Right lung (tissue), 5 donors: ENCODE data around the gene MRPL34. TPM values are rescaled to one million over a fixed set of nuclear protein-coding genes. Genes with fewer than 3 reads are reported as not detected.

Experiments used
- DNase-seq, 2 donors: peaks; one replicate each; pipeline ENCODE4 v3.0.0-alpha.2; 2013
- polyA plus RNA-seq, 5 donors: library from polyadenylated mRNA; unstranded; fragments of 120-200 nt; gene quantifications; one replicate each; pipeline versions ENCODE4 v1.2.1 to v1.2.3, GENCODE V29; 2013; ENCODE audit warnings: inconsistent platforms in 1 of 5, low replicate concordance in 1 of 5; ENCODE audit not compliant: insufficient read length in 5 of 5, insufficient read depth in 1 of 5

The MRPL34 gene
- polyA plus RNA-seq, 5 donors = 31.0 to 52.5 (median 36.6) TPM

GRCh38 chr19:17339088-17339741 is 33.5 kb downstream of the MRPL34 start:
- DNase-seq = no peak

DNA sequence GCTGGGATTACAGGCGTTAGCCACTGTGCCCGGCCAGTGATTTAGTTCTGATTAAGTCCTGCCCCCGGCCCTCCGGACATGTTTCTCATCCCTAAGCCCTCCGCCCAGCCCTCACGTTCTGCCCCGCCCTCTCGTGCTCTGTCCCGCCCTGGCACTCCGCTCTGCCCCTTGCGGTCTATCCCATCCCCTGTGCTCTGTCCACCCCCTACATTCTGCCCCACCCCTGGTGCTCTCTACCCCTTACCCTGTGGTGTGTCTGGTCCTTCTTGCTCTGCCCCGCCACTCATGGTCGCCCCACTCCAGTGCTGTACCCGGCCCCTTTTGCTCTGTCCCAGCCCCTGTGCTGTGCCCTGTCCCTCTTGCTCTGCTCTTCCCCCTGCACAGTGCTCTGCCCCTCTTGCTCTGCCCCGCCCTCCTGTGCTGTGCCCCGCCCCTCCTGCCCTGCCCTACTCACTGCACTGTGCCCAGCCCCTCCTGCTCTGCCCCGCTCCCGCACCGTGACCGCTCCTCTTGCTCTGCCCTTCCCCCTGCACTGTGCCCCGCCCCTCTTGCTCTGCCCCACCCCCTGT is 34.7 kb downstream of the MRPL34 start:
- no peak for DNase-seq

GRCh38 chr19:17340871-17341357 is 35.2 kb downstream of the MRPL34 start:
- DNase-seq = no peak

- DNase-seq = no peak
Measured at GRCh38 chr19:17341386-17341785, 35.7 kb downstream of the MRPL34 start.

GRCh38 chr19:17341845-17342244 is 36.2 kb downstream of the MRPL34 start:
- DNase-seq = no peak

- DNase-seq = peak in 1 of 2 donors; percentile 58
Measured at GRCh38 chr19:17346109-17346671, 40.5 kb downstream of the MRPL34 start.

GRCh38 chr19:17347361-17347760 is 41.7 kb downstream of the MRPL34 start:
- DNase-seq = no peak

DNA sequence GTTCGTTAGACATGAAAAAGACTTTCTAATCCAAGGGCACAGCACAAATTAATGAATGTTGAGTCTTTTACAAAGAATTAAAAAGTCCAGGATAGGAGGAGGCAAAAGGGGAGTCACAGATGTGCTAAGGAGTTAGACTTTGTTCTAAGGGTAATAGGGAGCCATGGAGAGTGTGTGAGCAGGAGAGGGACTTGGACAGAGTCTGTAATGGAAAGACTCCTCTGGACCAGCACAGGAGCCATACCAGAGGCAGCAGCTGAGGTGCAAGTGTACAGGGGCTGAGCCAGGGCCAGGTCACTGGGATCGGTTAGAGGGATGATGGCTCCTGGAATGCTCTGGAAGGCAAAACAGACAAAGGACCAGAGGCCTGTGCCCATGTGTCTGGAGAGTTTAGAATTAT is 42.2 kb downstream of the MRPL34 start:
- DNase-seq = no peak

GRCh38 chr19:17348700-17349099 is 43.0 kb downstream of the MRPL34 start:
- peak; percentile 79 for DNase-seq

GRCh38 chr19:17351815-17352435 is 46.3 kb downstream of the MRPL34 start:
- no peak for DNase-seq

DNA sequence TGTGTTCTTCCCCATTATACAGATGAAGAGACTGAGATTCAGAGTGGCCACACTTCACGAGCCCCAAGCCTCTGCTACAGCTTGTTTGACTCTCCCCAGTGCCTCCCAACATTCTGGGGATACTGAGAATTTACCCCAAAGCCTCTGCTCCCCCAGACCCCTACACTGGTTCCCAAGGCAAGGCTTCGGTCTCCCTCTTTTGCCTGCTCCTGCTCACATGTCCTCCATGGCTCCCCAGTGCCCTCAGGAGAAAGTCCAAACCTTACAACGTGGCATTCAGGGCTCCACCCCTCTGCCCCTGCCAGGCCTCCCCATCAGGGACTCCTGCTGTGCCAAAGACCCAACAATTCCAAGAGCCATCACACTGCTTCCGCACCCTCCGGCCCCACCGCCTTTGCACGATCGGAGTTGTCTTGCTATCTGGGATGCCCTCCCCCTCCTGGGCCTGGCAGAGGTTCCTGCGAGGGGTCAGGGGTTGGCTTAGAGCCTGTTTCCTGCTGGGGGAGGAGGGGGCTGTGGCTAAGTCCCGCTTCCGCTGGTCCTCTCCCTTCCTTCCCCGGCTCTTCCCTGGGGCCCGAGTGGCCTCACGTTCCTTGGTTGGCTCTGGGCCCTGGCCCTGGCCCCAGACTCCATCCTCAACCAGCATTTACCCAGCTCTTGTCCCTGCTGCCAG is 47.1 kb downstream of the MRPL34 start:
- peak in 1 of 2 donors; percentile 38 for DNase-seq

DNA sequence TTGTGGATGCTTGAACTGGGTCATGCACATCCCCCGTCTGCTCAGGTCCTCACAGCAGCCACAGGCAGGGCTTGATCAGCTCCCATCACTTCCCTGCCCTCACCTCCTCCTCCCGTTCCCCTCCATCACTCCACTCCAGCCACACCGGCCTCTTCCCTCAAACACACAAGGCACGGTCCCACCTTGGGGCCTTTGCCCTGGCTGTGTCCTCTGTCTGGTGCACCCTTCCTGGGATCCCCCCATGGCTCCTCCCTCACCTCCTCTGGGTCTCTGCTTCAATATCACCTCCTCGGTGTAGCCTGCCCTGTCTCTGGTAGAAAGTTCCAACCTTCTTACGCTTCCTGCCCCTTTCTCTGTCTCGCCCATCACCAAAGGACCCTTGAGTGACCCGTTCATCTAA is 47.7 kb downstream of the MRPL34 start:
- no peak for DNase-seq

Other genes starting within 250 kb of the MRPL34 start
- gene HAUS8, start 230.4 kb upstream of the MRPL34 start, polyA plus RNA-seq = 10 to 100 TPM; 11.1 to 16.7 (median 13.4) TPM
- gene MYO9B, start 230.1 kb upstream of the MRPL34 start, polyA plus RNA-seq = 10 to 100 TPM; 43.6 to 64.8 (median 55.6) TPM
- gene USE1, start 90.5 kb upstream of the MRPL34 start, polyA plus RNA-seq = 10 to 100 TPM; 28.0 to 44.7 (median 33.5) TPM
- 10 to 100 TPM; 10.7 to 22.8 (median 12.0) TPM for gene OCEL1, start 79.6 kb upstream of the MRPL34 start, polyA plus RNA-seq
- gene NR2F6, start 60.0 kb upstream of the MRPL34 start, polyA plus RNA-seq = 10 to 100 TPM; 19.8 to 46.6 (median 24.9) TPM
- 10 to 100 TPM in 3 of 5 donors, 1 to 10 TPM in 2; 9.2 to 12.0 (median 10.3) TPM for gene USHBP1, start 41.1 kb upstream of the MRPL34 start, polyA plus RNA-seq
- 100 to 1,000 TPM; 103 to 116 (median 106) TPM for gene BABAM1, start 38.4 kb upstream of the MRPL34 start, polyA plus RNA-seq
- 1 to 10 TPM; 1.3 to 2.2 (median 1.8) TPM for gene ANKLE1, start 24.0 kb upstream of the MRPL34 start, polyA plus RNA-seq
- 10 to 100 TPM in 3 of 5 donors, 1 to 10 TPM in 2; 5.9 to 15.2 (median 10.4) TPM for gene ABHD8, start 2.4 kb upstream of the MRPL34 start, polyA plus RNA-seq
- gene DDA1, start 3.7 kb downstream of the MRPL34 start, polyA plus RNA-seq = 10 to 100 TPM; 27.5 to 40.6 (median 30.2) TPM
- gene ANO8, start 29.0 kb downstream of the MRPL34 start, polyA plus RNA-seq = 10 to 100 TPM in 3 of 5 donors, 1 to 10 TPM in 2; 8.1 to 13.0 (median 11.9) TPM
- 10 to 100 TPM; 18.1 to 29.1 (median 23.0) TPM for gene GTPBP3, start 31.7 kb downstream of the MRPL34 start, polyA plus RNA-seq
- gene PLVAP, start 71.5 kb downstream of the MRPL34 start, polyA plus RNA-seq = 10 to 100 TPM; 10.1 to 24.4 (median 19.6) TPM
- gene CCDC194, start 88.3 kb downstream of the MRPL34 start, polyA plus RNA-seq = under 1 TPM in 4 of 5 donors, not detected in 1; 0.13 to 0.27 (median 0.21) TPM
- 10 to 100 TPM; 15.2 to 21.7 (median 17.8) TPM for gene BST2, start 99.8 kb downstream of the MRPL34 start, polyA plus RNA-seq
- 10 to 100 TPM; 38.1 to 73.5 (median 48.8) TPM for gene MVB12A, start 114.2 kb downstream of the MRPL34 start, polyA plus RNA-seq
- gene TMEM221, start 142.8 kb downstream of the MRPL34 start, polyA plus RNA-seq = 1 to 10 TPM; 1.2 to 2.7 (median 1.7) TPM
- under 1 TPM in 2 of 5 donors, not detected in 3; 0.11 to 0.26 TPM for gene NXNL1, start 155.1 kb downstream of the MRPL34 start, polyA plus RNA-seq
- gene SLC27A1, start 164.7 kb downstream of the MRPL34 start, polyA plus RNA-seq = 10 to 100 TPM; 17.0 to 28.4 (median 25.1) TPM
- 100 to 1,000 TPM in 1 of 5 donors, 10 to 100 TPM in 4; 55.1 to 105 (median 65.2) TPM for gene PGLS, start 205.8 kb downstream of the MRPL34 start, polyA plus RNA-seq
- 10 to 100 TPM; 51.9 to 71.3 (median 63.0) TPM for gene COLGALT1, start 249.8 kb downstream of the MRPL34 start, polyA plus RNA-seq